Measurements from ENCODE around the gene ELN.

- TF ChIP-seq POLR2A (IDR thresholded peaks at IDR 0.05) (no peak), CTCF (IDR thresholded peaks at IDR 0.05) (no peak), EP300 (IDR thresholded peaks at IDR 0.05) (no peak)
Observed at GRCh38 chr7:74084722-74085578, 57.0 kb downstream of the ELN start.
